Right lobe of liver (tissue), 6 donors: ENCODE results near the gene QPCTL. TPM values are rescaled to one million over a fixed set of nuclear protein-coding genes. Genes with fewer than 3 reads are reported as not detected.
A peak's percentile ranks its signal among the peaks of the same experiment; 100 is the strongest.

Experiments used
- ATAC-seq, 4 donors: fragments of 200-7000 bp; cut with Tn5 transposase; one replicate each; pipeline ENCODE4 v1.9.1; 2020; ENCODE audit warnings: mild to moderate bottlenecking in 4 of 4, moderate library complexity in 4 of 4
- DNase-seq, 3 donors: peaks; one replicate each; pipeline ENCODE4 v3.0.0-alpha.2; 2020
- H3K27ac ChIP-seq, 3 donors: fragments of 200-600 bp; one replicate each; pipeline ENCODE4 v1.8.0; 2022
- H3K27me3 ChIP-seq, 2 donors: fragments of 200-600 bp; one replicate each; pipeline ENCODE4 v1.8.0; 2022
- H3K36me3 ChIP-seq, 4 donors: fragments of 200-600 bp; sonication (generic) in 1 of 4; one replicate each; pipeline versions ENCODE4 v1.5.1 to v1.8.0; 2017 to 2022; ENCODE audit warnings: control low read depth in 1 of 4
- H3K4me1 ChIP-seq, 4 donors: fragments of 200-600 bp; sonication (generic) in 1 of 4; one replicate each; pipeline versions ENCODE4 v1.5.1 to v1.8.0; 2017 to 2022; ENCODE audit warnings: control low read depth in 1 of 4
- H3K4me3 ChIP-seq, 3 donors: fragments of 200-600 bp; one replicate each; pipeline ENCODE4 v1.8.0; 2022
- H3K9me3 ChIP-seq, 4 donors: fragments of 200-600 bp; sonication (generic) in 1 of 4; one replicate each; pipeline versions ENCODE4 v1.5.1 to v1.8.0; 2017 to 2022; ENCODE audit warnings: control low read depth in 1 of 4
- CTCF ChIP-seq, 4 donors: fragments of 200-600 bp in 3 of 4; fragments of 450-650 bp in 1 of 4; IDR thresholded peaks; one replicate each; pipeline versions ENCODE4 v1.5.1 to v1.8.0; 2016 to 2022; ENCODE audit warnings: antibody characterized with exemption in 4 of 4, mild to moderate bottlenecking in 2 of 4
- POLR2A ChIP-seq: fragments of 450-650 bp; IDR thresholded peaks from one replicate; pipeline ENCODE4 v1.6.1; 2017; ENCODE audit warnings: antibody characterized with exemption, mild to moderate bottlenecking
- WGBS: methylation state at CpG from one replicate; pipeline ENCODE4 v1.1.6; 2018; ENCODE audit warnings: low coverage, low lambda C conversion rate; ENCODE audit not compliant: insufficient coverage; ENCODE audit errors: missing lambda C conversion rate; 5-methylcytosine and 5-hydroxymethylcytosine counted together
- intact Hi-C, 2 donors: fragments of 100-400 bp; cut with DNase I; formaldehyde crosslinking; loops; one replicate each; pipeline versions ENCODE4 v1.11.2 to v1.14.1; 2022
- total RNA-seq, 6 experiments: library from RNA; depleted of rRNA in 2 of 6; stranded (reverse); fragments of >200 nt in 2 of 6; fragmentation: NEBNext Ultra II Directional in 3 of 6; extraction: Animal tissue kit (Norgen Biotek cat#: 25700) in 3 of 6; gene quantifications; one replicate each; pipeline versions ENCODE4 v1.1.0 to v1.2.4, GENCODE V29; 2016 to 2023
- donor health status: DM: no; HTN: yes; CAD: no.
- donor health status: DM: no; HTN: no; CAD: no.
- donor health status: DM: no; HTN: no; CAD: no.
- donor health status: DM: no; HTN: yes; CAD: no.
- donor health status: DM: no; HTN: yes; CAD: no.

The QPCTL gene
- total RNA-seq, 6 experiments from 2014 or later = 4.4 to 6.9 (median 5.9) TPM

- ATAC-seq = no peak
- intact Hi-C loops = no loop called here
- H3K27me3 ChIP-seq = no peaks in the 10 kb centered on the region
- no peak overlapping the region for H3K4me3 ChIP-seq
- WGBS = no CpG with 5 or more reads among the region's 5 CpGs
- DNase-seq = no peak
- H3K27ac ChIP-seq = no peak overlapping the region
- no peaks in the 10 kb centered on the region for H3K9me3 ChIP-seq
- TF ChIP-seq CTCF (IDR thresholded peaks at IDR 0.05) (no peak), POLR2A (no peak)
- H3K4me1 ChIP-seq = no peaks in the 10 kb centered on the region
- H3K36me3 ChIP-seq = no peaks in the 10 kb centered on the region
These were observed 38.8 kb upstream of the QPCTL start for GRCh38 chr19:45653634-45654033.

GRCh38 chr19:45655073-45655472 lies 37.4 kb upstream of the QPCTL start:
- no peaks in the 10 kb centered on the region for H3K9me3 ChIP-seq
- no peaks in the 10 kb centered on the region for H3K27me3 ChIP-seq
- DNase-seq (no peak), ATAC-seq (no peak)
- WGBS = 63% methylated on average over 2 of the region's 3 CpGs
- TF ChIP-seq POLR2A (no peak), CTCF (IDR thresholded peaks at IDR 0.05) (no peak)
- no peak overlapping the region for H3K27ac ChIP-seq
- no peaks in the 10 kb centered on the region for H3K36me3 ChIP-seq
- intact Hi-C loops = no loop called here
- H3K4me1 ChIP-seq = no peaks in the 10 kb centered on the region
- H3K4me3 ChIP-seq = no peak overlapping the region

- intact Hi-C loops = no loop called here
- no peak overlapping the region for H3K27ac ChIP-seq
- DNase-seq = no peak
- peak in 1 of 4 donors; percentile 11 for ATAC-seq
- H3K36me3 ChIP-seq = no peaks in the 10 kb centered on the region
- no peaks in the 10 kb centered on the region for H3K27me3 ChIP-seq
- 48% methylated on average over 7 of the region's 14 CpGs for WGBS
- H3K4me3 ChIP-seq = no peak overlapping the region
- TF ChIP-seq POLR2A (no peak), CTCF (IDR thresholded peaks at IDR 0.05) (no peak)
- no peaks in the 10 kb centered on the region for H3K9me3 ChIP-seq
- H3K4me1 ChIP-seq = no peaks in the 10 kb centered on the region
These were observed 34.8 kb upstream of the QPCTL start for GRCh38 chr19:45657520-45658167.

- no peak overlapping the region for H3K4me3 ChIP-seq
- intact Hi-C loops = no loop called here
- no peaks in the 10 kb centered on the region for H3K9me3 ChIP-seq
- H3K4me1 ChIP-seq = no peaks in the 10 kb centered on the region
- H3K36me3 ChIP-seq = no peaks in the 10 kb centered on the region
- ATAC-seq (no peak), DNase-seq (no peak)
- WGBS = 71% methylated on average over 6 of the region's 6 CpGs
- TF ChIP-seq POLR2A (no peak), CTCF (IDR thresholded peaks at IDR 0.05) (no peak)
- no peaks in the 10 kb centered on the region for H3K27me3 ChIP-seq
- H3K27ac ChIP-seq = no peak overlapping the region
These were observed 33.3 kb upstream of the QPCTL start for GRCh38 chr19:45659096-45659729.
